Hematopoietic multipotent progenitor cell treated with erythropoietin and hydrocortisone succinate and interleukin-3 and kit ligand, for 8 days (in vitro differentiated cells): Measurements from ENCODE around the gene WNT2B.
"Not testable (repeated sequence)": the region's sequence is repeated elsewhere in the genome, so short reads cannot be mapped to it uniquely, and the experiment has no call there.

Source experiments
- DNase-seq: peaks from one replicate; pipeline ENCODE4 v3.0.0-alpha.2; 2015

Gene WNT2B

DNA sequence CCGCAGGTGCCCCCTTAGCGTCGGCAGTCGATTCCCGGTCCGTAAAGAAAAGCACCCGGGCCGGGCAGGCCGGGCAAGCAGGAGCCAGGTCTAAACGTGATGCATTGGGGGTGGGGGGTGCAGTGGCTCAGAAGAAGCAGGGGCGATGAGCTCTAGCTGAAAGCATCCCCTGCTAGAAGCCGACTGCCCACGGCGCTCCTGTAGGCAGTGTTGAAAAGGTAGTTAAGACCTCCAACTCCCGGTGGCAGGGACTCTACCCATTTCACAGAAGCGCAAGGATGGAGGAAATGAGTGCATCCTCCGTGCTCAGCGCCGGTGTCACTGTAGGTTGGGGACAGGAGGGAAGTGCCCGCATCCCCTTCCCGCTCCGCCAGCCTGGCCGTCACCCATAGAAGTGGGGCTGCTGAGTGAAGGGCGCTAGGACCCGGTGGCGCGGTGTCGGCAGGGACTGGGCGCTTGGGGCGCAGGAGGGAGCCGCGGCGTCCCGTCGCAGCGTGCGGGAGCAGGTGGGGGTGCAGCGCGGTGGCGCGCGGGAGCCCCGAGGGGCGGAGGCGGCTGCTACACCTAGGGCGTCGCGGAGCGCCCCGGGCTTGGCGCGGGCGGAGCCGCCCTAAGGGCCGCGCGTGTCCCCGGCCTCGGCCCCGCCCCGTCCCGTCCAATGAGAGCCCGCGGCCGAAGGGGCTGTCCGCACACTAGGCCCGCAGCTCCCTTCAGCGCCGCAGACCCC, at the start of gene WNT2B:
Gene WNT2B, plus strand, starts transcription at position 688 of the 727 bp plus-strand sequence. CDS start 298 bp downstream, outside the sequence.
- no peak for DNase-seq

DNA sequence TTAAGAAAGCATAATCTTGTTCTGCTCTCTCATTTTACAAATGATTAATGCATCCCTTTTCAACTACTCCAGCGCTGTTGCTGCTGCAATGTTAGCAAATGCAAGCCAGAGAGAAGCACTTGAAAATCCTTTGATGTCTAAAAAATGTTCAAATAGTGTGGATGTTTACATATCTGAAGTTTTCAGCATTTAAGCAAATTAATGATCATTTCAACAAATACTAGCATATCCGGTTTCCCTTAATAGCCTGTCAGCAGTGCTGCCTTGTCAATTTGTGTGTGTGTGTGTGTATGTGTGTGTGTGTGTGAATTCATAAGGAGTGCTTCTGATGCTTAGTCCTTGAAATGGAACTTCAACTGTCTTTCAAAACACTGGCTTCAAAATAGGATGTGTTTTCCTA, 48.1 kb upstream of the WNT2B start:
- DNase-seq: no peak

- DNase-seq: no peak
Measured at GRCh38 chr1:112461200-112461871, 47.4 kb upstream of the WNT2B start.

- DNase-seq: peak; percentile 47
Measured at GRCh38 chr1:112462953-112463279, 45.8 kb upstream of the WNT2B start.

- no peak for DNase-seq
Measured at GRCh38 chr1:112464501-112464900, 44.3 kb upstream of the WNT2B start.

- no peak for DNase-seq
Measured at GRCh38 chr1:112465122-112465521, 43.6 kb upstream of the WNT2B start.

DNA sequence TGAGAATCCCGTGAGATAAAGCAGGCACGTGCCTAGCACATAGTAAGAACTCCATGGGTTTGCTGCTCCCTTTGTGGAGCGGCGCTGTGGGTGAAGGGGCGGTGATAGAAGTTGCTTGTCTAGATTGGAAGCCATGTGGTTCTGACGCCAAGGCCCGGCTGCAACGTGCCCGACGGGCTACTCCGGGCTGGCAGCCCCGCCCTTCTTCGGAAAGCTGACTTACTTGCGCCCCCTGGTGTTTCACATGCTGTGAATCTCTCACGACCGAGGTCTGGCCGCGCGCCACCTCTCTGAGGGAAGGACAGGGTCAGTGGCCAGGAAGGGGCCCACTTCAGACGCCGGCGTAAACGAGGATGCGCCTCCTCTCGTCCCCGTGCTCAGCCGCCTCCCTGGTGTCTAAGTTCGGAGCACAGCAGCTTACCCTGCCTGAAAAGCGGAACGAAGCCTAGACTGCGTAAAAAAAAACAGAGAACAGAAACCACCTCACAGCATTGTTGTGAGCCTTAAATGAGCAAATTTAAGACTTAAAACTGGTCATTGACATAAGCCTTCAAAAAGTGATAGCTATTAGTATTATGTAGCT, 42.6 kb upstream of the WNT2B start:
- peak; percentile 87 for DNase-seq

DNA sequence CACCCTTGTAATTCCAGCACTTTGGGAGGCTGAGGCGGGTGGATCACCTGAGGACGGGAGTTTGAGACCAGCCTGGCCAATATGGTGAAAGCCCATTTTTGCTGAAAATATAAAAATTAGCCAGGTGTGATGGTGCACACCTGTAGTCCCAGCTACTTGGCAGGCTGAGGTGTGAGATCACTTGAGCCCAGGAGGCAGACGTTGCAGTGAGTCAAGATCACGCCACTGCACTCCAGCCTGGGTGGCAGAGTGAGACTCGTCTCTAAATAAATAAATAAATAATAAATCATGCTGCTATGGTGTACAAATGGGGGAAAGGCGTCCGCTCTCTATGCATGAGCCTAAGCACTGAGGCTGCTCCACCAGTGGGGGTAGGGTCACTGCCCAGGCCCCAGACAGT, 38.4 kb upstream of the WNT2B start:
- DNase-seq: not testable (repeated sequence)

DNA sequence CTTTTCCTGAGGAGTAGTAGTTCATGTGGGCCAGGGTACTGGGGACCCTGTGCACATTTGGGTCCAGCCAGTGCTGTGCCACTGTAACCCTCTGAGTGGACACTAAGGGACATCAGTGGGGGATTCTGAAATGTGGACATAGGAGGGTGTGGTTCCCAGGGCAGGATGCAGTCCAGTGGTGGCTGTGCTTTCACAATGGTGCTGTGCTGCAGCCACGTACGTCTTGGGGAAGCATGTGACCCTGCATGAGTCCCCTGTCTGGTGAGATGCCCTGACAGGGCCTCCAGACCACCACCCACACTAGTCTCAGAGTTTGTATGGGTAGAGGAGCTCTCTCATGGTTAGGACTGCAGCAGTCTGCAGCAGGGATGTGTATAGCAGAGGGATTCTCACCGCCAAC, 37.8 kb upstream of the WNT2B start:
- DNase-seq: no peak

GRCh38 chr1:112472142-112472541, 36.6 kb upstream of the WNT2B start:
- DNase-seq: no peak

- DNase-seq: no peak
Measured at GRCh38 chr1:112477550-112477949, 31.2 kb upstream of the WNT2B start.

- DNase-seq: no peak
Measured at GRCh38 chr1:112478314-112478713, 30.5 kb upstream of the WNT2B start.

- DNase-seq: not testable (repeated sequence)
Measured at GRCh38 chr1:112486063-112486462, 22.7 kb upstream of the WNT2B start.

- DNase-seq: not testable (repeated sequence)
Measured at GRCh38 chr1:112487686-112488085, 21.1 kb upstream of the WNT2B start.

DNA sequence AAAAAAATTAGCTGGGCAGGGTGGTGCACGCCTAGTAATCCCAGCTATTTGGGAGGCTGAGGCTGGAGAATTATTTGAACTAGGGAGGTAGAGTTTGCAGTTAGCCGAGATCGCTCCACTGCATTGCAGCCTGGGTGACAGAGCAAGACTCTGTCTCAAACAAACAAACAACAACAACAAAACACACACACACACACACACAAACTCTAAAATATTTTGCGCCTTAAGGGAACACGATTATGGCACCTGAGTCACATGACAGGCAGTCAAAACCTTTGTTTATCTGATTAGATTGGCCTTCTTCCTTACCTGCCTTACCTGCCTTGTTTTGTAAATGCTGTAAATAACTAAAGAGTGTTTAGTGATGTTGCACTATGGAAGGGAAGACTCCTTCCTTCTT, 20.6 kb upstream of the WNT2B start:
- no peak for DNase-seq

DNA sequence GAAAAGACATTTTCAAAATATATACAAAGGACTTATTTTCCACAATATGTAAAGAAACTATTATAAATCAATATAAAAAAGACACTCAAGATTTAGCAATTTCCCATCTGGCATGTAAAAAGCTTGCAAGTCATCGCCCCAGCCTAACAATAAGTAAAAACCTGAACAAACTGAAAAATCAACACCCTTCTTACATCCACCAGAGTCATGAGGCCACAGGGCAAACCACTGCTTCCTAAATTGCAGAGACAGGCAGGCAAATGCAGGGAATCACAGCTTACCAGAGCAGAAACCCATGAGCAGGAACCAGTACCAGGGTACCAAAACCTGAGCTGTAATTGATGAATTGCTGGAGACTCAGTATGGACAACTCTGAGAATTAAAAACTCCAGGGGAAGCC, 16.7 kb upstream of the WNT2B start:
- DNase-seq: no peak

- no peak for DNase-seq
Measured at GRCh38 chr1:112493351-112493750, 15.4 kb upstream of the WNT2B start.

- no peak for DNase-seq
Measured at GRCh38 chr1:112496290-112496689, 12.5 kb upstream of the WNT2B start.

DNA sequence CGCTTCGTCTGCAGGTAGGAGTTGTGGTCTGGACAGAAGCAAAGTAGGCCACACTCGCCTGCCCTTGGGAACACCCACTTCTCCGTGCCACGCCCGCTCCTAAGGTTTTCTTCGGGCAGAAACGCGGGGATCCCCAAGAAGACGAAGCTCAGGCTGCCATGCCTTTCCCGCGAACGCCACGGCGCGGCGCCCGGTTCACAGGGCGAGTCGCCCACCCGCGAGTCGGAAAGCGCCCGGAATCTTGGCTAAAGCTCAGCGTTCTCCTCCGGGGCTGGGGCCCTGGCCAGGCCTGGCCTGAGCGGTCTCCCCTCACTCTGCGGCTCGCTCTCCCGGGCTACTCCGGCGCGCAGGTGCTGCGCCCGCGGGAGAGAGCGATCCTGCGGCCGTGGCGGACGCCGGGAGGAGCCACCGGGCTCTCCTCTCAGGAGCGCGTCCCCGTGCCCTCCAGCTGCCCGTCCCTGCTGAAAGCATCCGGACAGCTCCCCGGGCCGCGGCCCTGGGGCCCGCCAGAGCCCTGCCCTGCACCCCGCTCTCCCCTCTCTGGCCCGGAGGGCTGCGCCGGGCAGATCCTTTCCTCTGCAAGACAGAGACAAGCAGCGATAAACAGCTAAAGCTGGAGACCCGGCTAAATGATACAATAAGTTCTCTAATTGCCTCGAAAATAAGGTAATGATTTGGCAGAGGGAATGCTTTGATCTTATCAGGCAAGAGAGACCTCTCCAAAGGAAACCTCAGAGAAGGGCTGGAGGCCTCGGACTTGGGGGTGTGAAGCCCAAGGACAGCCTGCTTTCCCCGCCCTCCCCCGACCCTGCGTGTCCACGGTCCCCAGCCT, 6.7 kb upstream of the WNT2B start:
- DNase-seq: peak; percentile 50

- DNase-seq: no peak
Measured at GRCh38 chr1:112502826-112503225, 5.9 kb upstream of the WNT2B start.

DNA sequence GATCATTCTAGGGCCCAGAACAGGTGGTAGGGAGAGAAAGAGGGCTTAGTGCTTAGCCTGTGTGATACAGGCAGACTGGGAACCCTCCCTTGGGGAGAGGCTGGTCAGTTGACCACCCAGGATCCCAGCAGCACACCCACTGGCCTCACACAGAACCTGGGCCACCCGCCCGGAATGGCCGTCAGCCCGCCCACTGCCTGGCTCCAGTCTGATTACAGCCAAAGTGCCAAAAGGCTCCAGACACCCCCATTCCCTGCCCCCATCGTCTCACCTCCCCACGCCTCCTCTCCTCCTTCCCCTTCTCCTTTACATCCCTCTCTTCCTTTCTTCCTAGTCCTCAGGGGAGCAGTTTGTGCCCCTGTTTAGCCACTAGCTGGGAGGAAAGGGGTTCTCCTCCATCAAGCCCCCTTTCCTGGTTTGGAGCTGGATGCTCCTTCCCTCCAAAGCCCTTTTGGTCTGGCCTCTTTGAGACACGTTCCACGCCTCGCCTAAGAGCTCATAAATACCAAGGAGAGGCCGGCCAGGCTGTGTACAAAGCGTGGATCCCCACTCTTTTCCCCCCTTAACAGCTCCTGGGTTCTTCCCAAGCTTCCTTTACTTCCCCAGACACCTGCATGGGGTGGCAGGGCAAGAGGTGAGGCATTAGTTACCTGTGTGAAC, 4.6 kb upstream of the WNT2B start:
- DNase-seq: no peak

- DNase-seq: no peak
Measured at GRCh38 chr1:112504661-112505399, 3.9 kb upstream of the WNT2B start.
